GM12892 (cell line): ENCODE measurements around the gene MINPP1.
"Not testable (repeated sequence)": the region's sequence is repeated elsewhere in the genome, so short reads cannot be mapped to it uniquely, and the experiment has no call there.

Source experiments
- POLR2A ChIP-seq: IDR thresholded peaks from 2 replicates; pipeline ENCODE4 v1.6.1; 2011; ENCODE audit warnings: low read depth, low read length, control low read depth
- POLR2AphosphoS5 ChIP-seq: IDR thresholded peaks from 2 replicates; pipeline ENCODE4 v1.6.1; 2011; ENCODE audit warnings: low read depth, low read length, control low read depth
- TAF1 ChIP-seq: IDR thresholded peaks from 2 replicates; pipeline ENCODE4 v1.6.1; 2011; ENCODE audit warnings: low read depth, mild to moderate bottlenecking, control low read depth, low read length, borderline replicate concordance

DNA sequence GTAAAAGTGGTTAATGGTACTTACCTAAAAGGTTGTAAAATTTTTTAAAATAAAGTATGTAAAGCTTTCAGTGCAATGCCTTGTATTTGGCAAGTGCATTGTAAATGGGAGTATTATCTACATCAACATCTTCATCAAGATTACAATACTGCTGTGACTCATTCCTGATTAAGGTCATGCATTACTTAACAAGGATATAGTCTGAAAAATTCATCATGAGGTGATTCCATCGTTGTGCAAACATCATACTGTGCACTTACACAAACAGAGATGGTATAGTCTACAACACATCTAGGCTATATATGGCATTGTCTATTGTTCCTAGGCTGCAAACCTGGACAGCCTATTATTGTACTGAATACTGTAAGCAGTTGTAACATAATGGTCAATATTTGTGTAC lies 16.0 kb upstream of the MINPP1 start:
- not testable (repeated sequence) for TF ChIP-seq POLR2A, TAF1, POLR2AphosphoS5
